Measurements from ENCODE around the gene ATP8B4.

The ATP8B4 gene

GRCh38 chr15:49926740-49927139 lies 192.3 kb downstream of the ATP8B4 start:
- no peak for ATAC-seq (ENCODE audit: low read depth)

GRCh38 chr15:49923671-49924070 lies 195.4 kb downstream of the ATP8B4 start:
- no peaks in the 10 kb centered on the region for H3K9me3 ChIP-seq (ENCODE audit: severe bottlenecking)
- ATAC-seq (ENCODE audit: low read depth) (no peak), DNase-seq (ENCODE audit: low spot score) (no peak)
- TF ChIP-seq CTCF (IDR thresholded peaks at IDR 0.05; ENCODE audit: poor library complexity, severe bottlenecking), result no peak
- H3K4me1 ChIP-seq (ENCODE audit: insufficient read depth, poor library complexity, severe bottlenecking), result no peaks in the 10 kb centered on the region
- no peaks in the 10 kb centered on the region for H3K27me3 ChIP-seq (ENCODE audit: insufficient read depth, poor library complexity, severe bottlenecking)
- no peak overlapping the region for H3K4me3 ChIP-seq (ENCODE audit: severe bottlenecking)
- H3K27ac ChIP-seq (ENCODE audit: poor library complexity, severe bottlenecking), result no peak overlapping the region
- no peaks in the 10 kb centered on the region for H3K36me3 ChIP-seq (ENCODE audit: low read depth)

More at GRCh38 chr15:49926740-49927139, 192.3 kb downstream of the ATP8B4 start:
- no peak for TF ChIP-seq CTCF (IDR thresholded peaks at IDR 0.05; ENCODE audit: poor library complexity, severe bottlenecking)
- H3K36me3 ChIP-seq (ENCODE audit: low read depth), result no peaks in the 10 kb centered on the region
- no peaks in the 10 kb centered on the region for H3K4me1 ChIP-seq (ENCODE audit: insufficient read depth, poor library complexity, severe bottlenecking)
- no peak overlapping the region for H3K27ac ChIP-seq (ENCODE audit: poor library complexity, severe bottlenecking)
- no peak for DNase-seq (ENCODE audit: low spot score)
- H3K9me3 ChIP-seq (ENCODE audit: severe bottlenecking), result no peaks in the 10 kb centered on the region
- no peaks in the 10 kb centered on the region for H3K27me3 ChIP-seq (ENCODE audit: insufficient read depth, poor library complexity, severe bottlenecking)
- H3K4me3 ChIP-seq (ENCODE audit: severe bottlenecking), result no peak overlapping the region

- no peaks in the 10 kb centered on the region for H3K27me3 ChIP-seq (ENCODE audit: insufficient read depth, poor library complexity, severe bottlenecking)
- H3K4me3 ChIP-seq (ENCODE audit: severe bottlenecking), result no peak overlapping the region
- DNase-seq (ENCODE audit: low spot score), result no peak
- TF ChIP-seq CTCF (IDR thresholded peaks at IDR 0.05; ENCODE audit: poor library complexity, severe bottlenecking), result no peak
- H3K4me1 ChIP-seq (ENCODE audit: insufficient read depth, poor library complexity, severe bottlenecking), result peaks cover 4% of the 10 kb centered on the region
- ATAC-seq (ENCODE audit: low read depth), result no peak
- H3K27ac ChIP-seq (ENCODE audit: poor library complexity, severe bottlenecking), result no peak overlapping the region
- no peaks in the 10 kb centered on the region for H3K36me3 ChIP-seq (ENCODE audit: low read depth)
- H3K9me3 ChIP-seq (ENCODE audit: severe bottlenecking), result no peaks in the 10 kb centered on the region
Observed at GRCh38 chr15:49919034-49919433, 200.0 kb downstream of the ATP8B4 start.

- Histone ChIP-seq H3K27me3 (ENCODE audit: insufficient read depth, poor library complexity, severe bottlenecking) (no peaks in the 10 kb centered on the region), H3K36me3 (ENCODE audit: low read depth) (no peaks in the 10 kb centered on the region), H3K9me3 (ENCODE audit: severe bottlenecking) (no peaks in the 10 kb centered on the region), H3K4me1 (ENCODE audit: insufficient read depth, poor library complexity, severe bottlenecking) (peaks cover 4% of the 10 kb centered on the region), H3K4me3 (ENCODE audit: severe bottlenecking) (no peak overlapping the region), H3K27ac (ENCODE audit: poor library complexity, severe bottlenecking) (no peak overlapping the region)
- TF ChIP-seq CTCF (IDR thresholded peaks at IDR 0.05; ENCODE audit: poor library complexity, severe bottlenecking), result no peak
- peak; percentile 83 for ATAC-seq (ENCODE audit: low read depth)
- DNase-seq (ENCODE audit: low spot score), result no peak
Observed at GRCh38 chr15:49918121-49918520, 200.9 kb downstream of the ATP8B4 start.

DNA sequence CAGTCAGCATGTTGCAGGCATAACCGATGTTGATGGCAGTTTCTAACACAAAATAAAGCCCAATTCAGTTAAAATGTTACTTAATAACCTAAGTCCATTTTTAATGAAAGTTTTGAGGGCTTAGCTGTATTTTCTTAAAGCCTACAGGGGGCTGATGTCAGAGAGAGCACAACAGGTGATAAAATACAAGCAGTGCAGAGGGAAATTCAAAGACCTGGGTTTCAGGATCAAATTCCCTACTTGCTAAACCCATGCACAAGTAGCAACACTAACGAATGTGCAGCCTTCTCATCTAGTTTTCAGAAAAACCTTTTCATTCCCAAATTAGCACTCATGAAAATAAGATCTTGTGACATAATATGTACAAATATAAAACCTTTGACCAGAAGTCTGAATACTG lies 202.0 kb downstream of the ATP8B4 start:
- ATAC-seq (ENCODE audit: low read depth) (no peak), DNase-seq (ENCODE audit: low spot score) (no peak)
- no peak overlapping the region for H3K27ac ChIP-seq (ENCODE audit: poor library complexity, severe bottlenecking)
- H3K9me3 ChIP-seq (ENCODE audit: severe bottlenecking), result no peaks in the 10 kb centered on the region
- TF ChIP-seq CTCF (IDR thresholded peaks at IDR 0.05; ENCODE audit: poor library complexity, severe bottlenecking), result no peak
- no peaks in the 10 kb centered on the region for H3K36me3 ChIP-seq (ENCODE audit: low read depth)
- H3K4me1 ChIP-seq (ENCODE audit: insufficient read depth, poor library complexity, severe bottlenecking), result peaks cover 4% of the 10 kb centered on the region
- no peaks in the 10 kb centered on the region for H3K27me3 ChIP-seq (ENCODE audit: insufficient read depth, poor library complexity, severe bottlenecking)
- H3K4me3 ChIP-seq (ENCODE audit: severe bottlenecking), result no peak overlapping the region
